HepG2 (cell line): ENCODE data around the gene GRK4. TPM values are rescaled to one million over a fixed set of nuclear protein-coding genes. Genes with fewer than 3 reads are reported as not detected.
A peak's percentile ranks its signal among the peaks of the same experiment; 100 is the strongest.

Experiments
- AGO1 ChIP-seq: fragments of 200-400 bp; formaldehyde crosslinking; IDR thresholded peaks from 2 replicates; pipeline ENCODE4 v1.6.1; 2017; ENCODE audit warnings: mild to moderate bottlenecking, low read depth, low read length, moderate library complexity; ENCODE audit not compliant: poor library complexity, severe bottlenecking
- CBFB ChIP-seq: sonication (generic); formaldehyde crosslinking; IDR thresholded peaks from 2 replicates; pipeline ENCODE4 v1.4.0; 2020; ENCODE audit warnings: missing genetic modification reagents
- CEBPG ChIP-seq: IDR thresholded peaks from 2 replicates; pipeline ENCODE4 v1.6.1; 2016
- EP300 ChIP-seq, 3 experiments: sonication (generic) in 1 of 3; formaldehyde crosslinking in 1 of 3; IDR thresholded peaks; 2 replicates each; pipeline versions ENCODE4 v1.5.1 to v1.6.1; 2011 to 2020; ENCODE audit warnings: low read depth in 2 of 3, low read length in 2 of 3, borderline replicate concordance in 1 of 3, improper control_type of control experiment in 1 of 3, mild to moderate bottlenecking in 1 of 3, missing genetic modification reagents in 1 of 3, moderate library complexity in 1 of 3
- HES4 ChIP-seq: sonication (generic); formaldehyde crosslinking; IDR thresholded peaks from 2 replicates; pipeline ENCODE4 v1.9.0; 2021; ENCODE audit warnings: mild to moderate bottlenecking, missing genetic modification reagents, borderline replicate concordance
- MEIS1 ChIP-seq: sonication (generic); formaldehyde crosslinking; IDR thresholded peaks from 2 replicates; pipeline ENCODE4 v1.9.0; 2021; ENCODE audit warnings: mild to moderate bottlenecking, missing genetic modification reagents, moderate library complexity, borderline replicate concordance
- NFKBIZ ChIP-seq: IDR thresholded peaks from 2 replicates; pipeline ENCODE4 v1.6.1; 2018; ENCODE audit warnings: missing genetic modification reagents, missing compliant biosample characterization
- NFYB ChIP-seq: sonication (generic); formaldehyde crosslinking; IDR thresholded peaks from 2 replicates; pipeline ENCODE4 v1.4.0; 2020; ENCODE audit warnings: missing genetic modification reagents
- RXRB ChIP-seq: IDR thresholded peaks from 2 replicates; pipeline ENCODE4 v1.6.1; 2016; ENCODE audit warnings: borderline replicate concordance, missing genetic modification reagents, missing compliant biosample characterization
- SNRNP70 ChIP-seq: fragments of 200-400 bp; formaldehyde crosslinking; IDR thresholded peaks from 2 replicates; pipeline ENCODE4 v1.6.1; 2017; ENCODE audit warnings: mild to moderate bottlenecking, low read depth, low read length, moderate library complexity
- TP53 ChIP-seq: sonication (generic); formaldehyde crosslinking; conservative IDR thresholded peaks from 2 replicates; pipeline ENCODE4 v1.4.0; 2020; ENCODE audit warnings: missing genetic modification reagents
- ZBTB38 ChIP-seq: sonication (generic); formaldehyde crosslinking; IDR thresholded peaks from 2 replicates; pipeline ENCODE4 v1.5.1; 2020; ENCODE audit warnings: mild to moderate bottlenecking, missing genetic modification reagents
- ZBTB8A ChIP-seq: sonication (generic); formaldehyde crosslinking; IDR thresholded peaks from 2 replicates; pipeline ENCODE4 v1.4.0; 2020; ENCODE audit warnings: mild to moderate bottlenecking, low read depth, missing genetic modification reagents, borderline replicate concordance
- ZFX ChIP-seq: sonication (generic); formaldehyde crosslinking; IDR thresholded peaks from 2 replicates; pipeline ENCODE4 v1.4.0; 2020; ENCODE audit warnings: mild to moderate bottlenecking, low read depth, missing genetic modification reagents, moderate library complexity
- polyA plus RNA-seq, 8 experiments: library from polyadenylated mRNA; depleted of rRNA in 3 of 8; stranded (reverse) in 7 of 8; unstranded in 1 of 8; fragments of >200 nt; fragmentation: Illumina TruSeq in 4 of 8; extraction: Trizol in 4 of 8; gene quantifications; 2 replicates each; pipeline versions ENCODE4 v1.2.1 to v1.2.3, GENCODE V29; 2011 to 2016; ENCODE audit warnings: low read depth in 4 of 8, missing spikeins in 1 of 8, mixed read lengths in 1 of 8; ENCODE audit not compliant: insufficient read depth in 1 of 8
- total RNA-seq, 5 experiments: library from RNA; depleted of rRNA; stranded (reverse); fragments of >200 nt; fragmentation: Illumina TruSeq; extraction: Trizol; gene quantifications; 2 replicates each; pipeline ENCODE4 v1.2.3, GENCODE V29; 2016; ENCODE audit warnings: low read depth in 1 of 5
- TF ChIP-seq, protein P1 (sequence below): sonication (generic); formaldehyde crosslinking; IDR thresholded peaks from 2 replicates; pipeline ENCODE4 v1.5.1; 2020; ENCODE audit warnings: missing genetic modification reagents, mild to moderate bottlenecking, borderline replicate concordance
- TF ChIP-seq, protein P2 (sequence below): sonication (generic); formaldehyde crosslinking; IDR thresholded peaks from 2 replicates; pipeline ENCODE4 v1.5.0; 2020; ENCODE audit warnings: mild to moderate bottlenecking, missing genetic modification reagents
- TF ChIP-seq, protein P3 (sequence below): sonication (generic); formaldehyde crosslinking; IDR thresholded peaks from 2 replicates; pipeline ENCODE4 v1.5.0; 2020; ENCODE audit warnings: missing genetic modification reagents, mild to moderate bottlenecking, borderline replicate concordance
- TF ChIP-seq, protein P4 (sequence below): sonication (generic); formaldehyde crosslinking; IDR thresholded peaks from 2 replicates; pipeline ENCODE4 v1.8.1; 2023; ENCODE audit warnings: mild to moderate bottlenecking, missing genetic modification reagents, borderline replicate concordance

Gene GRK4
- total and polyA plus RNA-seq, 2 of the 13 experiments (the other 11 are each of a cell fraction or from before 2014, with no cell fraction given), result 1.8 to 2.0 TPM

DNA sequence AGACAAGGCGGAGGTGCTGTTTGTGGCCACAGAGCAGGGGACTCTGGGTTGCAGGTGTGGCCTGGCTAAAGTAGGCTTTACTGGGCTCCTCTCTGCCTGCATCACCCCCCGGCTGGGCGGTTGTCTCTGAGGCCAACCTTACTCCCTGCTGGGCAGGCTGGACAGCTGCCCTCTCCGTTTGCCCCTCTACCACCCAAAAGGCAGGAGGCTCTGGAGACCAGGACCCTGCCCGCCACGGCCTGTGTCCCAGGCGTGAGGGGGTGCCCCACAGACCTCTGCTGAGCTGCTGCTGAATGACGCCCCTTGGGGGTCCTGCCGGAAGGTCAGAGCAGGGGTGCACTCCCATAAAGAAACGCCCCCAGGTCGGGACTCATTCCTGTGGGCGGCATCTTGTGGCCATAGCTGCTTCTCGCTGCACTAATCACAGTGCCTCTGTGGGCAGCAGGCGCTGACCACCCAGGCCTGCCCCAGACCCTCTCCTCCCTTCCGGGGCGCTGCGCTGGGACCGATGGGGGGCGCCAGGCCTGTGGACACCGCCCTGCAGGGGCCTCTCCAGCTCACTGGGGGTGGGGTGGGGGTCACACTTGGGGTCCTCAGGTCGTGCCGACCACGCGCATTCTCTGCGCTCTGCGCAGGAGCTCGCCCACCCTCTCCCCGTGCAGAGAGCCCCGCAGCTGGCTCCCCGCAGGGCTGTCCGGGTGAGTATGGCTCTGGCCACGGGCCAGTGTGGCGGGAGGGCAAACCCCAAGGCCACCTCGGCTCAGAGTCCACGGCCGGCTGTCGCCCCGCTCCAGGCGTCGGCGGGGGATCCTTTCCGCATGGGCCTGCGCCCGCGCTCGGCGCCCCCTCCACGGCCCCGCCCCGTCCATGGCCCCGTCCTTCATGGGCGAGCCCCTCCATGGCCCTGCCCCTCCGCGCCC, 110.0 kb downstream of the GRK4 start (continued):
- TF ChIP-seq, protein P1, sequence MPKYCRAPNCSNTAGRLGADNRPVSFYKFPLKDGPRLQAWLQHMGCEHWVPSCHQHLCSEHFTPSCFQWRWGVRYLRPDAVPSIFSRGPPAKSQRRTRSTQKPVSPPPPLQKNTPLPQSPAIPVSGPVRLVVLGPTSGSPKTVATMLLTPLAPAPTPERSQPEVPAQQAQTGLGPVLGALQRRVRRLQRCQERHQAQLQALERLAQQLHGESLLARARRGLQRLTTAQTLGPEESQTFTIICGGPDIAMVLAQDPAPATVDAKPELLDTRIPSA (CRISPR knock-in tag), result no peak
- TF ChIP-seq CEBPG (no peak), CBFB (CRISPR knock-in tag) (peak; percentile 62), ZFX (CRISPR knock-in tag) (peak; percentile 58; the same call in 1 of the 2 replicates), NFKBIZ (no peak), ZBTB38 (CRISPR knock-in tag) (peak; percentile 31; the same call in 1 of the 2 replicates), ZBTB8A (CRISPR knock-in tag) (no peak), RXRB (CRISPR knock-in tag) (0 out of 2 replicates have a peak, but pooled peaks have one; percentile 35), NFYB (CRISPR knock-in tag) (no peak), EP300 (IDR thresholded peaks at IDR 0.05; ENCODE audit: low read depth in 2 of 2, low read length in 2 of 2) (peak in 1 of 2 experiments; percentile 48; a peak in 1 of 4 replicates), EP300 (CRISPR knock-in tag; IDR thresholded peaks at IDR 0.05; ENCODE audit: borderline replicate concordance) (no peak), AGO1 (no peak), HES4 (no peak; the same call in 1 of the 2 replicates), MEIS1 (CRISPR knock-in tag) (0 out of 2 replicates have a peak, but pooled peaks have one; percentile 3), SNRNP70 (no peak), TP53 (no peak)
- TF ChIP-seq, protein P2, sequence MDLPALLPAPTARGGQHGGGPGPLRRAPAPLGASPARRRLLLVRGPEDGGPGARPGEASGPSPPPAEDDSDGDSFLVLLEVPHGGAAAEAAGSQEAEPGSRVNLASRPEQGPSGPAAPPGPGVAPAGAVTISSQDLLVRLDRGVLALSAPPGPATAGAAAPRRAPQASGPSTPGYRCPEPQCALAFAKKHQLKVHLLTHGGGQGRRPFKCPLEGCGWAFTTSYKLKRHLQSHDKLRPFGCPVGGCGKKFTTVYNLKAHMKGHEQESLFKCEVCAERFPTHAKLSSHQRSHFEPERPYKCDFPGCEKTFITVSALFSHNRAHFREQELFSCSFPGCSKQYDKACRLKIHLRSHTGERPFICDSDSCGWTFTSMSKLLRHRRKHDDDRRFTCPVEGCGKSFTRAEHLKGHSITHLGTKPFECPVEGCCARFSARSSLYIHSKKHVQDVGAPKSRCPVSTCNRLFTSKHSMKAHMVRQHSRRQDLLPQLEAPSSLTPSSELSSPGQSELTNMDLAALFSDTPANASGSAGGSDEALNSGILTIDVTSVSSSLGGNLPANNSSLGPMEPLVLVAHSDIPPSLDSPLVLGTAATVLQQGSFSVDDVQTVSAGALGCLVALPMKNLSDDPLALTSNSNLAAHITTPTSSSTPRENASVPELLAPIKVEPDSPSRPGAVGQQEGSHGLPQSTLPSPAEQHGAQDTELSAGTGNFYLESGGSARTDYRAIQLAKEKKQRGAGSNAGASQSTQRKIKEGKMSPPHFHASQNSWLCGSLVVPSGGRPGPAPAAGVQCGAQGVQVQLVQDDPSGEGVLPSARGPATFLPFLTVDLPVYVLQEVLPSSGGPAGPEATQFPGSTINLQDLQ (CRISPR knock-in tag), result no peak
- TF ChIP-seq, protein P3, sequence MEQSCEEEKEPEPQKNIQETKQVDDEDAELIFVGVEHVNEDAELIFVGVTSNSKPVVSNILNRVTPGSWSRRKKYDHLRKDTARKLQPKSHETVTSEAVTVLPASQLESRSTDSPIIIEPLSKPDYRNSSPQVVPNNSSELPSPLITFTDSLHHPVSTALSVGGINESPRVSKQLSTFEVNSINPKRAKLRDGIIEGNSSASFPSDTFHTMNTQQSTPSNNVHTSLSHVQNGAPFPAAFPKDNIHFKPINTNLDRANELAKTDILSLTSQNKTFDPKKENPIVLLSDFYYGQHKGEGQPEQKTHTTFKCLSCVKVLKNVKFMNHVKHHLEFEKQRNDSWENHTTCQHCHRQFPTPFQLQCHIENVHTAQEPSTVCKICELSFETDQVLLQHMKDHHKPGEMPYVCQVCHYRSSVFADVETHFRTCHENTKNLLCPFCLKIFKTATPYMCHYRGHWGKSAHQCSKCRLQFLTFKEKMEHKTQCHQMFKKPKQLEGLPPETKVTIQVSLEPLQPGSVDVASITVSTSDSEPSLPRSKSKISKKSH (CRISPR knock-in tag), result 0 out of 2 replicates have a peak, but pooled peaks have one; percentile 62
- TF ChIP-seq, protein P4, sequence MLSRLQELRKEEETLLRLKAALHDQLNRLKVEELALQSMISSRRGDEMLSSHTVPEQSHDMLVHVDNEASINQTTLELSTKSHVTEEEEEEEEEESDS (CRISPR knock-in tag), result no peak
